Activated naive CD8-positive, alpha-beta T cell treated with anti-CD3 and anti-CD28 coated beads, Interleukin-2, amount 50 U/mL, for 16 hours (primary cell): ENCODE results near the gene PPT2.
"Not testable (repeated sequence)": the region's sequence is repeated elsewhere in the genome, so short reads cannot be mapped to it uniquely, and the experiment has no call there.

Source experiments
- DNase-seq: peaks from one replicate; pipeline ENCODE4 v3.0.0-alpha.2; 2020; ENCODE audit warnings: low read depth, low spot score

PPT2 gene

GRCh38 chr6:32176476-32177182 is 22.7 kb downstream of the PPT2 start:
- no peak for DNase-seq

- no peak for DNase-seq
These were observed 23.3 kb downstream of the PPT2 start for GRCh38 chr6:32177183-32177787.

- peak; percentile 84 for DNase-seq
These were observed 24.0 kb downstream of the PPT2 start, which contains the start of gene RNF5 for GRCh38 chr6:32177788-32178546. TSS of gene RNF5 (plus strand) at chr6:32178405. CDS start at chr6:32178512, 107 bp downstream.

GRCh38 chr6:32178547-32179440 is 24.9 kb downstream of the PPT2 start:
- DNase-seq: no peak

GRCh38 chr6:32179766-32180405 is 25.9 kb downstream of the PPT2 start:
- no peak for DNase-seq

- no peak for DNase-seq
These were observed 27.3 kb downstream of the PPT2 start for GRCh38 chr6:32181148-32181702.

- DNase-seq: no peak
These were observed 28.1 kb downstream of the PPT2 start for GRCh38 chr6:32181915-32182529.

GRCh38 chr6:32182555-32182981 is 28.6 kb downstream of the PPT2 start:
- DNase-seq: no peak

- DNase-seq: no peak
These were observed 29.1 kb downstream of the PPT2 start for GRCh38 chr6:32183030-32183429.

GRCh38 chr6:32183483-32184083 is 29.6 kb downstream of the PPT2 start:
- no peak for DNase-seq

- DNase-seq: no peak
These were observed 30.2 kb downstream of the PPT2 start, which contains the start of gene AGER for GRCh38 chr6:32184084-32184640. TSS of gene AGER (minus strand) at chr6:32184253. CDS start at chr6:32184222, 31 bp downstream.

GRCh38 chr6:32185681-32186131 is 31.8 kb downstream of the PPT2 start:
- DNase-seq: not testable (repeated sequence)

- not testable (repeated sequence) for DNase-seq
These were observed 32.4 kb downstream of the PPT2 start for GRCh38 chr6:32186151-32186840.

GRCh38 chr6:32187009-32187709 is 33.2 kb downstream of the PPT2 start:
- no peak for DNase-seq

GRCh38 chr6:32187725-32188380 is 33.9 kb downstream of the PPT2 start:
- DNase-seq: not testable (repeated sequence)

- no peak for DNase-seq
These were observed 34.6 kb downstream of the PPT2 start for GRCh38 chr6:32188381-32189068.
